ENCODE results near the gene LSM3. TPM values are rescaled to one million over a fixed set of nuclear protein-coding genes. Genes with fewer than 3 reads are reported as not detected.
A peak's percentile ranks its signal among the peaks of the same experiment; 100 is the strongest.

Gene LSM3
- total RNA-seq, 1 experiment from 2014 or later: 10.2 TPM

- no peak for DNase-seq (ENCODE audit: unreplicated experiment)
- Mint-ChIP-seq H3K27ac (ENCODE audit: low read depth, unreplicated experiment) (no peak overlapping the region), H3K4me1 (ENCODE audit: insufficient read depth, unreplicated experiment) (no peaks in the 10 kb centered on the region), H3K36me3 (ENCODE audit: insufficient read depth, unreplicated experiment) (peaks cover 100% of the 10 kb centered on the region), H3K9me3 (ENCODE audit: unreplicated experiment) (no peaks in the 10 kb centered on the region), H3K27me3 (ENCODE audit: insufficient read depth, unreplicated experiment) (no peaks in the 10 kb centered on the region), H3K4me3 (ENCODE audit: unreplicated experiment) (no peak overlapping the region)
- POLR2A ChIA-PET: interaction anchor here (0.6 to 2.0 kb wide), 8 partner anchors 8 to 622 kb away, joined by 3 to 6 read pairs (median 4); partner anchors contain the start of genes LSM3 and XPC
- no peak for TF ChIP-seq CTCF (IDR thresholded peaks at IDR 0.05; ENCODE audit: unreplicated experiment)
- intact Hi-C loops (cut with micrococcal nuclease): no loop called here
- CTCF ChIA-PET: no interaction called here
- no TSS peak for BruUV-seq (replicated peaks)
These were observed 23.6 kb upstream of the LSM3 start for GRCh38 chr3:14154895-14155440.

GRCh38 chr3:14156201-14156600 is 22.4 kb upstream of the LSM3 start:
- intact Hi-C loops (cut with micrococcal nuclease): no loop called here
- H3K27me3 Mint-ChIP-seq (ENCODE audit: insufficient read depth, unreplicated experiment): no peaks in the 10 kb centered on the region
- H3K4me3 Mint-ChIP-seq (ENCODE audit: unreplicated experiment): no peak overlapping the region
- BruUV-seq (replicated peaks): no TSS peak
- ChIA-PET CTCF (interaction anchor here (1.4 kb wide), 1 partner anchor 260 kb away, joined by 6 read pairs; no protein-coding TSS in a partner anchor), POLR2A (interaction anchor here (0.8 to 4.5 kb wide), 6 partner anchors 11 to 794 kb away, joined by 3 to 36 read pairs (median 5); partner anchors contain the start of gene TMEM43)
- H3K9me3 Mint-ChIP-seq (ENCODE audit: unreplicated experiment): no peaks in the 10 kb centered on the region
- DNase-seq (ENCODE audit: unreplicated experiment): no peak
- no peak overlapping the region for H3K27ac Mint-ChIP-seq (ENCODE audit: low read depth, unreplicated experiment)
- no peak for TF ChIP-seq CTCF (IDR thresholded peaks at IDR 0.05; ENCODE audit: unreplicated experiment)
- no peaks in the 10 kb centered on the region for H3K4me1 Mint-ChIP-seq (ENCODE audit: insufficient read depth, unreplicated experiment)
- H3K36me3 Mint-ChIP-seq (ENCODE audit: insufficient read depth, unreplicated experiment): peaks cover 100% of the 10 kb centered on the region

- intact Hi-C loops (cut with micrococcal nuclease): no loop called here
- Mint-ChIP-seq H3K4me1 (ENCODE audit: insufficient read depth, unreplicated experiment) (no peaks in the 10 kb centered on the region), H3K27me3 (ENCODE audit: insufficient read depth, unreplicated experiment) (no peaks in the 10 kb centered on the region), H3K4me3 (ENCODE audit: unreplicated experiment) (no peak overlapping the region), H3K36me3 (ENCODE audit: insufficient read depth, unreplicated experiment) (peaks cover 100% of the 10 kb centered on the region), H3K9me3 (ENCODE audit: unreplicated experiment) (no peaks in the 10 kb centered on the region), H3K27ac (ENCODE audit: low read depth, unreplicated experiment) (peak overlapping the region; percentile 39)
- BruUV-seq (replicated peaks): no TSS peak
- no peak for TF ChIP-seq CTCF (IDR thresholded peaks at IDR 0.05; ENCODE audit: unreplicated experiment)
- POLR2A ChIA-PET: interaction anchor here (0.7 to 4.5 kb wide), 8 partner anchors 9 to 793 kb away, joined by 3 to 36 read pairs (median 4); partner anchors contain the start of genes LSM3, TMEM43 and XPC
- CTCF ChIA-PET: interaction anchor here (1.2 to 1.4 kb wide), 2 partner anchors 22 to 261 kb away, joined by 3 to 6 read pairs; partner anchors contain the start of genes LSM3 and XPC
- DNase-seq (ENCODE audit: unreplicated experiment): no peak
These were observed 21.6 kb upstream of the LSM3 start for GRCh38 chr3:14156843-14157561.

- no peak overlapping the region for H3K4me3 Mint-ChIP-seq (ENCODE audit: unreplicated experiment)
These were observed 20.7 kb upstream of the LSM3 start for GRCh38 chr3:14157951-14158350.

More at GRCh38 chr3:14157951-14158350, 20.7 kb upstream of the LSM3 start:
- no peak overlapping the region for H3K27ac Mint-ChIP-seq (ENCODE audit: low read depth, unreplicated experiment)
- DNase-seq (ENCODE audit: unreplicated experiment): no peak
- H3K9me3 Mint-ChIP-seq (ENCODE audit: unreplicated experiment): no peaks in the 10 kb centered on the region
- H3K27me3 Mint-ChIP-seq (ENCODE audit: insufficient read depth, unreplicated experiment): no peaks in the 10 kb centered on the region
- peaks cover 100% of the 10 kb centered on the region for H3K36me3 Mint-ChIP-seq (ENCODE audit: insufficient read depth, unreplicated experiment)
- intact Hi-C loops (cut with micrococcal nuclease): no loop called here
- CTCF ChIA-PET: interaction anchor here (1.2 kb wide), 1 partner anchor 21 kb away, joined by 3 read pairs; the partner anchor contains the start of genes LSM3 and XPC
- no TSS peak for BruUV-seq (replicated peaks)
- POLR2A ChIA-PET: interaction anchor here (0.7 to 4.5 kb wide), 5 partner anchors 8 to 29 kb away, joined by 3 to 36 read pairs (median 3); partner anchors contain the start of genes LSM3 and XPC
- H3K4me1 Mint-ChIP-seq (ENCODE audit: insufficient read depth, unreplicated experiment): peaks cover 6% of the 10 kb centered on the region
- TF ChIP-seq CTCF (IDR thresholded peaks at IDR 0.05; ENCODE audit: unreplicated experiment): no peak

All from MCF 10A (cell line).